Dendritic cell treated with granulocyte-macrophage colony-stimulating factor and Interleukin-4, amounts not matched to agents 40 ng/mL and 50 ng/mL, for 4 days (primary cell): ENCODE measurements around the gene PPP1R27.

Experiments
- H3K27ac Mint-ChIP-seq: one replicate; pipeline ENCODE4 v1.8.0; 2022; ENCODE audit warnings: mild to moderate bottlenecking, mixed read lengths
- H3K27me3 Mint-ChIP-seq: one replicate; pipeline ENCODE4 v1.8.0; 2022; ENCODE audit warnings: mild to moderate bottlenecking, mixed read lengths
- H3K36me3 Mint-ChIP-seq: one replicate; pipeline ENCODE4 v1.8.0; 2022; ENCODE audit warnings: low read depth, mixed read lengths
- H3K4me1 Mint-ChIP-seq: one replicate; pipeline ENCODE4 v1.8.0; 2022; ENCODE audit warnings: low read depth, mixed read lengths
- H3K4me3 Mint-ChIP-seq: one replicate; pipeline ENCODE4 v1.8.0; 2022; ENCODE audit warnings: mild to moderate bottlenecking, moderate library complexity, mixed read lengths
- H3K9me3 Mint-ChIP-seq: one replicate; pipeline ENCODE4 v1.8.0; 2022; ENCODE audit warnings: mixed read lengths
- intact Hi-C: fragments of 100-400 bp; cut with micrococcal nuclease; formaldehyde crosslinking; loops from one replicate; pipeline ENCODE4 v1.15.0; 2022

Gene PPP1R27, protein sequence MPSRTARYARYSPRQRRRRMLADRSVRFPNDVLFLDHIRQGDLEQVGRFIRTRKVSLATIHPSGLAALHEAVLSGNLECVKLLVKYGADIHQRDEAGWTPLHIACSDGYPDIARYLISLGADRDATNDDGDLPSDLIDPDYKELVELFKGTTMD

GRCh38 chr17:81834831-81835267, at the start of gene PPP1R27:
Gene PPP1R27 (minus strand): TSS chr17:81835050. CDS start chr17:81834953, 97 bp downstream.
- no peaks in the 10 kb centered on the region for H3K27me3 Mint-ChIP-seq
- intact Hi-C loops = no loop called here
- peaks cover 15% of the 10 kb centered on the region for H3K36me3 Mint-ChIP-seq
- peaks cover 52% of the 10 kb centered on the region for H3K4me1 Mint-ChIP-seq
- peak within 1 kb of the TSS; percentile 97 for H3K27ac Mint-ChIP-seq
- H3K4me3 Mint-ChIP-seq = peak within 1 kb of the TSS; percentile 77
- H3K9me3 Mint-ChIP-seq = no peaks in the 10 kb centered on the region

- H3K36me3 Mint-ChIP-seq = peaks cover 98% of the 10 kb centered on the region
- H3K4me1 Mint-ChIP-seq = peaks cover 36% of the 10 kb centered on the region
- no peak overlapping the region for H3K4me3 Mint-ChIP-seq
- H3K27ac Mint-ChIP-seq = peak overlapping the region; percentile 6
- H3K27me3 Mint-ChIP-seq = no peaks in the 10 kb centered on the region
- no peaks in the 10 kb centered on the region for H3K9me3 Mint-ChIP-seq
- intact Hi-C loops = no loop called here
Measured at GRCh38 chr17:81884520-81884919, 49.7 kb upstream of the PPP1R27 start.

GRCh38 chr17:81879121-81879520, 44.3 kb upstream of the PPP1R27 start:
- intact Hi-C loops = no loop called here
- H3K36me3 Mint-ChIP-seq = peaks cover 73% of the 10 kb centered on the region
- H3K4me1 Mint-ChIP-seq = no peaks in the 10 kb centered on the region
- no peaks in the 10 kb centered on the region for H3K27me3 Mint-ChIP-seq
- no peak overlapping the region for H3K4me3 Mint-ChIP-seq
- no peaks in the 10 kb centered on the region for H3K9me3 Mint-ChIP-seq
- H3K27ac Mint-ChIP-seq = peak overlapping the region; percentile 14

DNA sequence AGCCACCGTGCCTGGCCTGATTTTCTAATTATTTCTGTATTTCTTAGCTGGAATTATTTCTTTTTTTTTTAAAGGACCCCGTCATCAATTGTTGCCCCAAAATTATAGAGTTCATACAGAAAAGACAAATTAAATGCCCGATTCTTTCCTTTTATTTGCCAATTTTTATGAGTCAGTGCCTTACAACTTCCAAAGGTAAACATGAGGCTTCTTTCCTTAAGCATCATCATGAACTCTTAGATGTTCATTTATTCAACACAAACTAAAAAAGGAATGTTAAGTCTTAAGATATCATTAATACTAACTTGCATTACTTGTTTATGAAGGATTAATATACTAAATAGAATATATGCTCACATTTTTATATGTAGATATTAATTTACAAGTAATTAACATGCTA, 43.4 kb upstream of the PPP1R27 start:
- H3K4me1 Mint-ChIP-seq = peaks cover under 1% of the 10 kb centered on the region
- H3K36me3 Mint-ChIP-seq = peaks cover 65% of the 10 kb centered on the region
- H3K27me3 Mint-ChIP-seq = no peaks in the 10 kb centered on the region
- no peak overlapping the region for H3K4me3 Mint-ChIP-seq
- intact Hi-C loops = no loop called here
- H3K9me3 Mint-ChIP-seq = no peaks in the 10 kb centered on the region
- no peak overlapping the region for H3K27ac Mint-ChIP-seq

- Mint-ChIP-seq H3K27ac (no peak overlapping the region), H3K36me3 (peaks cover 59% of the 10 kb centered on the region), H3K27me3 (no peaks in the 10 kb centered on the region), H3K9me3 (no peaks in the 10 kb centered on the region), H3K4me1 (peaks cover 8% of the 10 kb centered on the region), H3K4me3 (no peak overlapping the region)
- intact Hi-C loops = no loop called here
Measured at GRCh38 chr17:81877569-81877968, 42.7 kb upstream of the PPP1R27 start.

DNA sequence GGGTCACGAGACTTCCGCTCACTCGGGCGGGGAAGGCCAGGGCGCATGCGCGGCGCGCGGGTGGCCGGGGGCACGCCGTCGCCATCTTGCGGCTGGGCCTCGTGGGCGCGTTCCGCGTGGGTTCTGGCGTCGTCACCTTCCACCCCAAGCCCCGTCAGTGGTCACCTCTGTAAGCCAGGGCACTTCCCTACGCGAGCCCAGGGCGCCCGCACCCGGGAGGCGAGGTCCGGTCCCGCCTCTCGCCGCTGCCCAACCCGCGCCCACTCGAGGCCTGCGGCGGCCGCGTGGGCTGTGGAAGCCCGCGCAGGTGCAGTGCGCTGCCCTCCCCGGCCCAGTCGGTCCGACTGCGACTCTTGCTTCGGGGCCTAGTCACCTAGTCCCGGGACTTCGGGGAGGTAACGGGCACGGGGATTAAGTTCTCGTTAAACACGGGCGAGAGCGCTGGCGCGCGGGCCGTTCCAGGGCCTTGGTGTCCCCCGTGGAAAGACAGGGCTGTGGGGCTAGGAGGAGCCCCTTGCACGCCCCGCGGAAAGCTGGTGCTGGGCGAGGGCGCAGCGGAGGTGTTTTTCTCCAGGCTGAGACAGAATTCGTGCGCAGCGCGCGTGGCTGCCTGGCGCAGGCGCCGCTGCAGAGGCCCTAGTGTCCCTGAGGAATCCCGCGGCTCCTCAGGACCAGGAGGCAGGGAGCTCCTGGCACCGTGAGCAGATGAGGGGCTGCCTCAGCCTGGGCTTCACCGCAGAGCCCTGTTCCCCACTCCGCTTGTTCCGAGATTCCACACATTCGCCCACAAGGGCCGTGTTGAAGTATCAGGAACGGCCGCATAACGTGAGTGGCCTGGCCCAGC, 36.8 kb upstream of the PPP1R27 start:
- intact Hi-C loops = loop anchor here (1.0 kb wide), 2 partner anchors 10 to 20 kb away; partner anchors contain the start of genes ALYREF and ANAPC11
- Mint-ChIP-seq H3K27ac (peak overlapping the region; percentile 95), H3K9me3 (no peaks in the 10 kb centered on the region), H3K4me1 (peaks cover 50% of the 10 kb centered on the region), H3K4me3 (peak overlapping the region; percentile 81), H3K27me3 (no peaks in the 10 kb centered on the region), H3K36me3 (peaks cover 51% of the 10 kb centered on the region)

- intact Hi-C loops = loop anchor here (1.0 kb wide), 2 partner anchors 10 to 20 kb away; partner anchors contain the start of genes ALYREF and ANAPC11
- peak within 1 kb of the TSS; percentile 83 for H3K4me3 Mint-ChIP-seq
- peaks cover 57% of the 10 kb centered on the region for H3K36me3 Mint-ChIP-seq
- peaks cover 52% of the 10 kb centered on the region for H3K4me1 Mint-ChIP-seq
- no peaks in the 10 kb centered on the region for H3K9me3 Mint-ChIP-seq
- no peaks in the 10 kb centered on the region for H3K27me3 Mint-ChIP-seq
- H3K27ac Mint-ChIP-seq = peak within 1 kb of the TSS; percentile 95
Measured at GRCh38 chr17:81870981-81871386, 36.1 kb upstream of the PPP1R27 start, which contains the start of gene ARHGDIA. Gene ARHGDIA (minus strand): TSS chr17:81871337. CDS start chr17:81869930, 1,407 bp downstream.

DNA sequence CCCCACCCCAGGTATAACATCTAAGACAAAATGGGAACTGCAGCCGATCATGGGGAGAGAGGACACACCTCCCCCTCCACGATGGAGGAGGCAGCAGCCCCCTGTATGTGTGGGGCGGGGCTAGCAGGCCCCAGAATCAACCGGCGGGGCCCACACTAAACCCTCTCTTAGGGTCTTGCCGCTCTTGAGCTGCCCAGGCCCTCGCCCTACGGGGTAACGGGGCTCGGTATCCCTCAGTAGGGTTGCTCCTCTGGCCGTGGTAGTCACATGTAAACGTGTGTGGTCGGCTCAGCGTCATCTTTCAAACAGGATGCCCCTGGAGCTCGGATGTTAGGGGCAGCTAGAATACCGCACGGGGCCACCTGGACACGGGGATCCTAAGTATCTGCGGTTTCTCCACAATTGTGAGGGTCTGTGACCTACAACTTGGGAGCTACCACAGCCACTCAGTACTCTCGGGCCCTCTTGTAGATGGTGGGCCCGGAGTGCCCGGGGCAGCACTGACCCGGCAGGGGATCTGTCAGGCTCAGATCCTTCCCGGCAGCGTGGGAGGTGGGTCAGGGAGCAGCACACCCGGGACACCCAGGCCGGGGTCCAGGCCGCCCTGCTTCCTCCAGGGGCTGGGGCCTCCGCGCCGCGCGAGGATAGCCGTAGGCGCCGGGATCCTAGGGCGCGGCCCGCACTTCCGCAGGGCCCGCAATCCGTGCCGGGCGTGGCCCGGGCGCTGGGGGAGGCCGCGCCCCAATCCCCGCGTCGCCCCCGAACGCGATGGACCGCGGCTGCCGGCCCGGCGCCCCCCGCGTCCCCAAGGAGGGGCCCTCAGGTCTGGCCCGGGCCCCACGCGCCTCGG, 35.5 kb upstream of the PPP1R27 start:
- Mint-ChIP-seq H3K27ac (peak overlapping the region; percentile 83), H3K27me3 (no peaks in the 10 kb centered on the region), H3K36me3 (peaks cover 63% of the 10 kb centered on the region), H3K9me3 (no peaks in the 10 kb centered on the region), H3K4me1 (peaks cover 52% of the 10 kb centered on the region), H3K4me3 (peak overlapping the region; percentile 83)
- intact Hi-C loops = no loop called here

DNA sequence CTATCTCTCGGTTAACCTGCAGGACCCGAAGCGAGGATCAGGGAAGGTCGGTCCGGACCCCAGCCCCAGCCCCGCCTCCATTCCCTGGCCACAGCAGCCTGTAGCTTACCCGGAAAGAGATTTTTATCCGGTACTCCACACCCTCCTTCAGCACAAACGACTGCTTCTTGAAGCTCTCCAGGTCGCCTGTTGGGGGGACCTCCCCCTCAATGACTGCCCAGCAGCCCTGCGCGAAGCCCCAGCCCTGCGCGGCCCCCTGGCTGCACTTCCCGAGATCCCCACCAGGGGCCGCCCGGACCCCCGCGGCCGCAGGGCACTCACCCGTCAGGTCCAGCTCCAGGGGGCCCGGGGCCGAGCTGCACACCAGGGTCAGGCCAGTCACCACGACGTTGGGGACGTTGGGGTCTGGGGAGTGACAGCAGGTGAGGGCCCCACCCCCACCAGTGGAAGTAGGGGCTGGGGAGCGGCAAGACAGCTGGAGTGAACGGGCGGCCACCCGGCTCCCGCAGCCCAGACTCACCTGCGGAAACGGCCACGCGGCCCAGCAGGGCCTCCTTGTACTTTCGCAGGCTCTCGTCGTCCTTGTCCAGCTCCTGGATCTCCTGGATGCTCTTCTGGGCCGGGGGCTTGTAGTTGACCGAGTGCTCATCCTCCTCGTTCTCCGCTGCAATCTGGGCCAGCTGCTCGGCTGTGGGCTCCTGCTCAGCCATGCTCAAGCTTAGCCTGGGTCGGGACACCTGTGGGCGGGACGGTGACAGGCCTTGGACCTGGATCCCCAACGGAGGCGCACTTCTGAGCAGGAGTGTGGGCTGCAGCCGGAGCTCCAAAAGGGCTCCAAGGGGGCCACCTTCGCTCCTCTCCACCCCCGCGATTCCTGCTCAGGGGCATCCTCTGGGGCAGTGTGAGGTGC, 34.6 kb upstream of the PPP1R27 start:
- H3K4me1 Mint-ChIP-seq = peaks cover 53% of the 10 kb centered on the region
- no peaks in the 10 kb centered on the region for H3K9me3 Mint-ChIP-seq
- no peaks in the 10 kb centered on the region for H3K27me3 Mint-ChIP-seq
- H3K27ac Mint-ChIP-seq = peak overlapping the region; percentile 83
- H3K4me3 Mint-ChIP-seq = peak overlapping the region; percentile 83
- intact Hi-C loops = loop anchor here (10.0 kb wide), 1 partner anchor 55 kb away; the partner anchor contains the start of gene MAFG
- H3K36me3 Mint-ChIP-seq = peaks cover 72% of the 10 kb centered on the region

GRCh38 chr17:81868674-81869220, 33.9 kb upstream of the PPP1R27 start:
- Mint-ChIP-seq H3K9me3 (no peaks in the 10 kb centered on the region), H3K4me1 (peaks cover 60% of the 10 kb centered on the region), H3K36me3 (peaks cover 79% of the 10 kb centered on the region), H3K4me3 (peak overlapping the region; percentile 83), H3K27me3 (no peaks in the 10 kb centered on the region), H3K27ac (peak overlapping the region; percentile 83)
- intact Hi-C loops = loop anchor here (10.0 kb wide), 1 partner anchor 56 kb away; the partner anchor contains the start of gene MAFG

DNA sequence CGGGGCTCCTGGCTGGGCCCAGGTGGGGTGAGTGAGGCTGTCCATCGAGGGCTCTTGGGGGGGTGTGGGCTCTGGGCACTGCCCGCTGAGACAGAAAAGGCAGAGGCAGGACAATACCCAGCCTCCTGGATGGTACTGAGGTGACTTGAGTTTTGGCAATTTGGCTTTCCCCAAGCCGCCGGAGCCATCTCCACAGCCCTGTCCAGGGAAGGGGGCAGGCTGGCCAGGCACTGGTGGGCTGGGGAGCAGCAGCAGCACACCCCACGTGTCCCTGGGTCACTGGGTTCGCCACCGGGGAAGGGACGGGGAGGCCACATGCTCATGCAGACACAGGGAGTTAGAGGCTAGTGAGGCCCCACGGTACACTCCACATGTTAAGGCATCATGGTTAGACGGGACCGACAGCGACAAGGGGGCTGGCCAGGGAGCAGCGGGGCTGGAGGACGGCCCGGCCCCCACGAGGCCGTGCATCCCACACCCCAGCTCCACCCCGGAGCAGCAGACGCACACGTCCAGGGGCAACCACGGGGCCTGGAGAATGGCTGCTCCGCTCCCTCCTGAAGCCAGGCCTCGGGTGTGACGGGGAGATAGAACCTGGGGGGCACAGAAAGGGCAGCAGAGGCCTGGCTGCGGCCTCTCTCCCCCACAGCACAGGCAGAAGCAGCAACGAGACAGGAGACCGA, 33.3 kb upstream of the PPP1R27 start:
- H3K4me3 Mint-ChIP-seq = peak overlapping the region; percentile 48
- peaks cover 64% of the 10 kb centered on the region for H3K4me1 Mint-ChIP-seq
- no peaks in the 10 kb centered on the region for H3K27me3 Mint-ChIP-seq
- H3K27ac Mint-ChIP-seq = peak overlapping the region; percentile 38
- peaks cover 85% of the 10 kb centered on the region for H3K36me3 Mint-ChIP-seq
- H3K9me3 Mint-ChIP-seq = no peaks in the 10 kb centered on the region
- intact Hi-C loops = loop anchor here (10.0 kb wide), 1 partner anchor 57 kb away; the partner anchor contains the start of gene MAFG
